Adipocyte (in vitro differentiated cells): ENCODE results near the gene MRRF.

Experiments
- DNase-seq: peaks from one replicate; pipeline ENCODE4 v3.0.0-alpha.2; 2015; ENCODE audit warnings: low read depth
- H3K27me3 ChIP-seq: replicated peaks from 2 replicates; pipeline ENCODE4 v1.7.0; 2013; ENCODE audit warnings: mild to moderate bottlenecking, low read length, moderate library complexity; ENCODE audit not compliant: control insufficient read depth, insufficient read depth
- H3K36me3 ChIP-seq: 2 replicates; pipeline ENCODE4 v1.7.0; 2013; ENCODE audit warnings: low read length, mild to moderate bottlenecking, moderate library complexity; ENCODE audit not compliant: control insufficient read depth, insufficient read depth, severe bottlenecking
- H3K4me1 ChIP-seq: 2 replicates; pipeline ENCODE4 v1.7.0; 2013; ENCODE audit warnings: mild to moderate bottlenecking, low read length, moderate library complexity; ENCODE audit not compliant: control insufficient read depth, insufficient read depth
- H3K4me3 ChIP-seq: 2 replicates; pipeline ENCODE4 v1.7.0; 2013; ENCODE audit warnings: mild to moderate bottlenecking, low read length, moderate library complexity
- H3K9ac ChIP-seq: 2 replicates; pipeline ENCODE4 v1.7.0; 2013; ENCODE audit warnings: mild to moderate bottlenecking, low read length, moderate library complexity
- H3K9me3 ChIP-seq: 2 replicates; pipeline ENCODE4 v1.7.0; 2013; ENCODE audit warnings: mild to moderate bottlenecking, low read length, moderate library complexity; ENCODE audit not compliant: control insufficient read depth

Gene MRRF

DNA sequence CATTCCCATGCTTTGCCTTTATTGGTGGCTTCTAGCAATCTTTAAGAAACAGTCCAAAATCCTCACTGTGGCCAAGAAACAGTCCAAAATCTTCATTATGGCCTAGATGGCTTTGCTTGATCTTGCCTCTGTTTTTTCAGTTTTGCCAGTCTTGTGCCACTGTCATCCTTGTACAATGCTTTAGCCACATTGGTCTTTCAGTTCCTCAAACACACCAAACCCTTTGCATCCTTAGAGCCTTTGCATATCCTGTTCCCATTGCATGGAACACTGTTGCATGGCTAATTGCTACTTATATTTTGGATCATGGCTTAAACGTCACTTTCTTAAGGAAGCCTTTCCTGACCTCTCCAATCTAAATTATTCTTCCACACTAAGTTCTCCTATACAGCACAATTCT lies 22.1 kb downstream of the MRRF start:
- DNase-seq = no peak
- Histone ChIP-seq H3K4me1 (peaks cover 7% of the 10 kb centered on the region), H3K4me3 (no peak overlapping the region), H3K9me3 (no peaks in the 10 kb centered on the region), H3K9ac (no peak overlapping the region), H3K27me3 (no peaks in the 10 kb centered on the region), H3K36me3 (peaks cover 63% of the 10 kb centered on the region)

DNA sequence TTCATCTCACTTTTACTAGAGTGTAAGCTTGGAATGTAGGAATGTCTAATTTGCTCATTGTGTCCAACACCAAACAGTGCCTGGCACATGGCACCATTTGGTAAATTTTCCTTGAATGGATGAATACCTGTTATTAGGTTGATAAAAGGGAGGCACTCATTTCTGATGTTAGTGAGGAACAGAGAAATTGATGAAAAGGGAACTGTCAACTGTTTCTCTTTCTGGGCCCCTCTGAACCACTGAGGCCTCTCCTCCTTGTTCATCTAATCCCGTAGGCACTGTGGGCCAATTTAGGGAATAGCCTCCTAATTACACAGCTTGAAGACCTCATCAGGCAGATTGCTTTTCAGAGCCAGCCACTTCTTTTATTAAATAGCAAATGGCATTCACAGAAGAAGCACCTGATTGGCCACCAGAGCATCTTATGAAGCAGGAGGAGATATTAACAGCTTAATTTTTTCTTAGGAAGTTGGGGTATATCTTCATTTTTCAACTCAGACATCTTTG lies 22.6 kb downstream of the MRRF start:
- no peaks in the 10 kb centered on the region for H3K27me3 ChIP-seq
- H3K9ac ChIP-seq = no peak overlapping the region
- H3K36me3 ChIP-seq = peaks cover 63% of the 10 kb centered on the region

DNA sequence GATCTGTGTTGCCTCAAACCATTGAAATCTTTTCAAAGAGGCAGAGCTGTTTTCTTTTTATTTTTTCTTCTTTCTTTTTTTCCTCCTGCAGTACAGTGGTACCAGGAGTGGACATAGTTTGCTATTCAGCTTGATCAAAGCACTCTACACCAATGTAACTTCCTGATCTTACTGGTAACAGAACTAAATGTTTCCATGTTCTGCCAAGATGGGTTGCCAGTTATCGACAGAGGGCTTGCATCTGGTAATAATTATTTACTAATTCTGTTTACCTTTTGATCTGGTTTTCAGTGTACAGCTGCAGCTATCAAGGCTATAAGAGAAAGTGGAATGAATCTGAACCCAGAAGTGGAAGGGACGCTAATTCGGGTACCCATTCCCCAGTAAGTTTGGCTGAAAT lies 26.8 kb downstream of the MRRF start:
- H3K36me3 ChIP-seq = peaks cover 64% of the 10 kb centered on the region
- H3K9ac ChIP-seq = no peak overlapping the region
- DNase-seq = no peak

More for the DNA sequence above, 22.6 kb downstream of the MRRF start:
- DNase-seq = no peak
- peaks cover 7% of the 10 kb centered on the region for H3K4me1 ChIP-seq
- H3K4me3 ChIP-seq = no peak overlapping the region
- H3K9me3 ChIP-seq = no peaks in the 10 kb centered on the region

DNA sequence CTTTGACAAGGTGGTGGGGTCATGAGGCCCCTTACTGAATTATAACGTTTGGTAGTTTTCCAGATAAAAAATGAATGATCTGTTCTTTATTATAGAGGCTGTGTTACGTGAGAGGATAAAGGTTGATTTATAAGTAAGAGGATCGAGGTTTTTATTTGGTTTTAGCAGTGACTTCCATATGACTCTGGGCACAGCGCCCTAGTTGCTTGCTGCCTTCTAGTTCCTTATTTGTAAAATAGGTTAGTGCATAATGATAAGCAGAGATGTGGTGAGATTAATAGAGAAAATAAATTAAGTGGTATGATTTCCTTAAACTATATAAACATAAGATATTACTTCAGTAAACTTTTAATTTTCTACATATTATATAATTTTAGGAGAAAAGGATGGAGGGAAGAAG lies 29.8 kb downstream of the MRRF start:
- Histone ChIP-seq H3K27me3 (no peaks in the 10 kb centered on the region), H3K4me1 (peaks cover 7% of the 10 kb centered on the region), H3K36me3 (peaks cover 60% of the 10 kb centered on the region), H3K9me3 (no peaks in the 10 kb centered on the region), H3K4me3 (no peak overlapping the region), H3K9ac (no peak overlapping the region)
- no peak for DNase-seq

More for the DNA sequence above, 26.8 kb downstream of the MRRF start:
- Histone ChIP-seq H3K4me3 (no peak overlapping the region), H3K27me3 (no peaks in the 10 kb centered on the region), H3K4me1 (peaks cover 7% of the 10 kb centered on the region), H3K9me3 (no peaks in the 10 kb centered on the region)

DNA sequence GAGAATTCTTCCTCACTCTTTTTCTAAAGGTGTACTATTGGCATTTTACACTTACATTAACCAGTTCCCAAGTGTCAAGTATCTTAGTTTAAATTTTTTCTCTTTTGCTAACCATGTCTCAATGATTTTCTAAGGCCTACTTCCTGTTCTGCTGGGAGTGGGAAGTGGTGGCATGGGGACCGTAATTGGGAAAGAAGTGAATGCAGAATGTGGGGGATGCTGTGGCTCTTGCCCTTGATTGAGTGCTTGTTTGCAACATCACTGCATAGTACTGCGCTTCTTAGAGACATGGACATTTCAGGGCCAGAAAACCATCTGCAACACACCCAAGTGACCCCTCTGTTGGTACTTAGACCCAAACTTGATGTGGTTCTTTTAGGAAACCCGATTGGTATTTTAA lies 32.8 kb downstream of the MRRF start:
- Histone ChIP-seq H3K4me3 (no peak overlapping the region), H3K36me3 (peaks cover 65% of the 10 kb centered on the region)
- no peak for DNase-seq

DNA sequence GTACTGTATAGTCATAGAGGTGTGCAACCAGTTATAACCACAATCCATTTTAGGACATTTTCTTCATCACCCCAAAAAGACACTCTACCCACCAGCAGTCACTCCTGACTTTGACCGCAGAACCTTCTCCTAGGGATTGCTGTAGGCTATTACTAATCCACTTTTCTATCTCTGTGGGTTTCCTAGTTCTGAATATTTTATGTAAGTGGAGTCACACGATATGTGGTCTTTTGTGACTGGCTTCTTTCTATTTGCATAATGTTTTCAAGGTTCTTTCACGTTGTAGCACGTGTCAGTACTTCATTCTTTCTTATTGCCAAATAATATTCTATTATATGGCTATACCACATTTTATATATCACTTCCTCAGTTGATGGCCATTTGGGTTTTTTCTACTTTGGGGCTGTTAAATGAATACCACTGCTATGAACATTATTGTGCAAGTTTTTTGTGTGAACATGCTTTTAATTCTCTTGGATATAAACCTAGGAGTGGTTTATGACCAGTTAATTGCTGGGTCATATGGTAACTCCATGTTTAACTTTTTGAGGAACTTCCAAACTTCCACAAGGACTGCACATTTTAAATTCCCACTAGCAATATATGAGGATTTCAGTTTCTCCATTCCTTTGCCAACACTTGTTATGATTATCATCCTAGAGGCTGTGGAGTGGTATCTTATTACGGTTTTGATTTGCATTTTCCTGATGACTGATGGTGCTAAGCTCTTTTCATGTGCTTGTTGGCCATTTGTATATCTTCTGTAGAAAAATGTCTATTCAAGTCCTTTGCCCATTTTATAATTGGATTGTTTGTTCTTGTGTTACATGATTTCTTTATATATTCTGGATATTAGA lies 37.8 kb downstream of the MRRF start:
- Histone ChIP-seq H3K4me1 (peaks cover 15% of the 10 kb centered on the region), H3K9ac (no peak overlapping the region), H3K9me3 (no peaks in the 10 kb centered on the region), H3K27me3 (no peaks in the 10 kb centered on the region), H3K36me3 (peaks cover 52% of the 10 kb centered on the region), H3K4me3 (no peak overlapping the region)
- DNase-seq = no peak

More for the DNA sequence above, 32.8 kb downstream of the MRRF start:
- no peaks in the 10 kb centered on the region for H3K27me3 ChIP-seq
- no peaks in the 10 kb centered on the region for H3K4me1 ChIP-seq
- no peak overlapping the region for H3K9ac ChIP-seq
- no peaks in the 10 kb centered on the region for H3K9me3 ChIP-seq

DNA sequence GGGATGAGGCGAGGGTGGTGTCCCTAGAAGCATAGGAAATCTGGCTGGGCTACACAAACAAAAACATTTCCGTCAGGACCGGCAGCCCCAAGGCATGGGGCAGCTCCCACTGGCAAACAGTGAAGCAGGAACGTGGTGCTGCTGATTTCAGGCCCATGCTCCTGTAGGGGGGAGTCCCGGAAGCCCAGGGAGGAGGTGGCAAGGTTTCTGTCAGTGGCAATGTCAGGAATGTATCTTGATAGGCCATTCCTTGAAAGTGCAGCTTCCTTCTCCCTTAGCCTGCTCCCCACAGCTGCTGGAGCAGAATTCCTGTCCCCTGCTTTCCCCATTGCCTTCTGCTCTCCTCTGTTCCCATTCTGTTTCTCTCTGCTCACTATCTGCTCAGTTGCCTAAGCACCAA lies 42.4 kb downstream of the MRRF start:
- DNase-seq = no peak
- H3K36me3 ChIP-seq = peaks cover 58% of the 10 kb centered on the region

DNA sequence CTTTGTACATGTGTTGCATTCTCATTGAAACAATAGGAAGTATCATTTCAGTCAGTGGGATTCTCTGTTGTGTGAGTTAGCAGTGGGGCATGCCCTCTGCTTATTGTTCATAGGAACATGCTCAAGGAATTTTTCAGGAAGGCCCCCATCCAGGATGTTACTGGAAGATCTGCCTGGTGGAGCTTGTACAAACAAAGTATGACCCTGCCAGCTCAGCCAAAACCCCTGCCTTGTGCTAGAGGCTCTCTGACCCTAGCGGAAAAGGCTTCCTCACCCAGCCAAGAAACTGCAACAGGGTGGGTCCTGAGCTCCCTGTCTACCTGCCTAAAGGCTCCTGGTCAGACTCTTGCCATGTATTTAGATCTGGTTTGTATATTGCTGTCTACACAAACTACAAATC lies 43.2 kb downstream of the MRRF start:
- H3K4me3 ChIP-seq = no peak overlapping the region
- peaks cover 15% of the 10 kb centered on the region for H3K4me1 ChIP-seq
- no peaks in the 10 kb centered on the region for H3K9me3 ChIP-seq
- no peaks in the 10 kb centered on the region for H3K27me3 ChIP-seq
- no peak overlapping the region for H3K9ac ChIP-seq
- peaks cover 63% of the 10 kb centered on the region for H3K36me3 ChIP-seq
- DNase-seq = no peak

More for the DNA sequence above, 42.4 kb downstream of the MRRF start:
- H3K4me1 ChIP-seq = peaks cover 15% of the 10 kb centered on the region
- H3K27me3 ChIP-seq = no peaks in the 10 kb centered on the region
- H3K9me3 ChIP-seq = no peaks in the 10 kb centered on the region
- no peak overlapping the region for H3K9ac ChIP-seq
- no peak overlapping the region for H3K4me3 ChIP-seq

DNA sequence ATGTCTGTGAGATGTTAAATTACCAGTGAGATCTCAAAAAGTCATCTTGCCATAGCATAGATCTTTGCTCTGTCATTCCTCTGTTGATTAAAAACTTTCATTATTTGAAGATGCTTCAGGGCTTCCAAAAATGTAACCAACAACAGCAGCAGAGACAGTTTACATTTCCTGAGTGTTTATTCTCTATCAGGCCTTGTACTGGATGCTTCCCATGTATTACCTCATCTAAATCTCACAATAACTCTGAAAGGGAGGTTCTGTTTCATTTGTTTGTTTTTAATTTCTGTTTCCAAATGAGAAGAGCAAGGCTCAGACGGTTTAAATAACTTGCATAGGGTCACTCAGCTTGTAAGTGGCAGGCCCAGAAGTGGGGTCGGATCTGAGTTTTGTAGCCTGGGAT lies 45.2 kb downstream of the MRRF start:
- Histone ChIP-seq H3K9me3 (no peaks in the 10 kb centered on the region), H3K4me3 (no peak overlapping the region), H3K36me3 (peaks cover 79% of the 10 kb centered on the region), H3K4me1 (peaks cover 5% of the 10 kb centered on the region), H3K27me3 (no peaks in the 10 kb centered on the region), H3K9ac (no peak overlapping the region)
- DNase-seq = peak; percentile 11

DNA sequence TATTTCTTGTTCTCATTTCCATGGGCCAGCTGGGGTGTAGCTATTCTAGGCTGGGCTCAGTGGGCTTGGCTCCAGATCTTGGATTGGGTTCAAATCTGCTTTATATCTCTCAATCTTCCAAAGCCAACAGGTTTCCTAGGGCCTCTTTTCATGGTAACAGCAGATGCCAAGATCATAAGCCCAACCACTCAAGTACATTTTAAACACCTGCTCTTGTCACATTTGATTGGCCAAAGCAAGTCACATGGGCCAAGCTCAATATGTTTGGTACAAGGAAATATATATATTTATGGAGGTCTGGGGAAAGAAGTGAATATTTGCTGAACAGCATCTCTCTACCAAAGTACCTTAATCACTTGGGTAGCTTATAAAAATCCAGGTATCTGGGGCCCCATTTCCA lies 49.5 kb downstream of the MRRF start:
- peaks cover 61% of the 10 kb centered on the region for H3K36me3 ChIP-seq
- no peak overlapping the region for H3K4me3 ChIP-seq
- no peaks in the 10 kb centered on the region for H3K9me3 ChIP-seq
- no peak for DNase-seq
- no peak overlapping the region for H3K9ac ChIP-seq
- H3K4me1 ChIP-seq = peaks cover 12% of the 10 kb centered on the region
- no peaks in the 10 kb centered on the region for H3K27me3 ChIP-seq

DNA sequence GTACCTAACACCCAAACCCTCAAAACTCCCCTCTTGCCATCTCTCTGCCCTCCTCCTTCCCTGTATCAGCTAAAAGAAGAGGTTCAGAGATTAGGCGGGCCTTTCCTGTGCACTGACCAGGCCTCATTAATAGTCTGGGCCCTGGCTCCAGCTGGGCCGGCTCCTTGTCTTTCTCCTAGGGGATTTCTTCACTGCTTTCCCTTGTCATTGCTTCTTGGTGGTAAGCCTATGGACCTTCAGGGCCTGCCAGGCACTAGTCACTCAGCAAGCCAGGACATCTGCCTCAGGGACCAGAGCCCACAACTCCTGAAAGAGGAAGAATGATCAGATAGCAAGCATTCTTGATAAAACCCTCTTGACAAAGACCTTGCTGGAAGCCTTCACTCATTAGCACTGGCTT lies 50.9 kb downstream of the MRRF start:
- no peak for DNase-seq

More for the DNA sequence above, 50.9 kb downstream of the MRRF start:
- Histone ChIP-seq H3K36me3 (peaks cover 58% of the 10 kb centered on the region), H3K9ac (no peak overlapping the region), H3K4me1 (peaks cover 12% of the 10 kb centered on the region), H3K9me3 (no peaks in the 10 kb centered on the region), H3K4me3 (no peak overlapping the region), H3K27me3 (no peaks in the 10 kb centered on the region)
